ENCODE measurements around the gene COL8A1.
"Not testable (repeated sequence)": the region's sequence is repeated elsewhere in the genome, so short reads cannot be mapped to it uniquely, and the experiment has no call there.

The COL8A1 gene

DNA sequence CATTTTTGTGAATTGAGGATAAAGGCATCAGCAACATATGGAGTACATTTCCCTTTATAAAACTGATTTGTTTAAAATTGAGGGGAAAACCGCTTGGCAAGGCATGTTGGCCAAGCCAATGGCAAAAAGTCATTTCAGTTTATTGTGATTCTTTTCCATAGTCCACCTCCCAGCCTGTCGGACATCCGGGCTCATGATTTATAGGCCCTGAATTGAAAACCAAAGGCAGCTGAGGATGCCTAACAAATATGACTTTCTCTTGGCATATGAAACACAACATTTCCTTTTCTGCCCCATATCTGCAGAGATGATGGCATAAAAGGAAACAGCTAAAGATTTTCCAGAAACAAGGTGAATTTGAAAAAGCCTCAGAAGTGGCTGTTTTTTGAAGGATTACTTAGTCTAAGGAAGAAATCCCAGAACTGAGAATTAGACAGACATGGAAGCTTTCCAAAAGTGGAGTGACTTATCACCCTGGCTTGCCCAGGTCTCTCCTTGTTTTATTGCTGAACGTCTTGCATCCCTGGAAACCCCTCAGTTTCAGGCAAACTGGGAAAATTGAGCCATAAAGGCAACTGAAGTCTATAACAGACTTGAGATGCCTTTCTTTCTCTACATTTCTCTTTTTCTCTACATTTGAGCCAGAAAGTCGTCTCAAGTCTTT, 74.0 kb downstream of the COL8A1 start:
- FAIRE-seq: no peak

DNA sequence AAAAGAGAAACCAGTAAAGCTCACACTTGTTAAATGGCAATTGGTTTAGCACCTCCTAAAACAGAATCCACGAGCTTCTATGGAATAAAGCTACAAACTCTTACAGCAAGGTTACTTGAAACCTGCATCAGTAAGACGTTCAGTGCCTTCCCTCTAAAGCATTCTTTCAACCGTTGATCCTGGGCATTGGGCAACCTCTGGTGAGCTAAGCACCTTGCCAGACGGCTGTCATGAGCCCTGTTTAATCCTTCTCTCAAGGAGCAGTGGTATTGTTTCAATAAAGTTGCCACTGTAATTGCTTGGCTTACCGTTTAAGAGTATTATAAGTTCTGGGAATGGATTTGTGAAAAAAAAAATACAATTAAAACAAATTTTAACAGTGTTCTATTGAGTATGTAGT, 75.0 kb downstream of the COL8A1 start:
- FAIRE-seq: no peak

DNA sequence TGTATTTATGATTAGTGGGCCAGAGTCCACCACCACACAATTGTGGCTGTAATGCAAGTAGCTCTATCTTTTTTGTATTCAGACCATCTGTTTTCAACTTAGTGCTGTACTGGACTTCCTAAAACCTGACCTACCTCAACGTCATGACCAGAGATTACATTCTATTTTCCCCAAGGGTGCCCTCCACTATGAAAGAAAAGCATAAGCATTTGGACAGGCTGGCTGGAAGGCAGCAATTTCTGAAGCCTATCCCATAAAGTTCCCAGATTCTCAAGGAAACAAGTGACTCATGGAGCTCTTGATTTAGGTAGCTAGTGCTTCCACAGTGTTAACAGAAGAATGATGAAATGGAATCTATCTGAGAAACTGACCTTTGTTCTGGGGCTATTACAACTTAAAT, 75.8 kb downstream of the COL8A1 start:
- no peak for FAIRE-seq

DNA sequence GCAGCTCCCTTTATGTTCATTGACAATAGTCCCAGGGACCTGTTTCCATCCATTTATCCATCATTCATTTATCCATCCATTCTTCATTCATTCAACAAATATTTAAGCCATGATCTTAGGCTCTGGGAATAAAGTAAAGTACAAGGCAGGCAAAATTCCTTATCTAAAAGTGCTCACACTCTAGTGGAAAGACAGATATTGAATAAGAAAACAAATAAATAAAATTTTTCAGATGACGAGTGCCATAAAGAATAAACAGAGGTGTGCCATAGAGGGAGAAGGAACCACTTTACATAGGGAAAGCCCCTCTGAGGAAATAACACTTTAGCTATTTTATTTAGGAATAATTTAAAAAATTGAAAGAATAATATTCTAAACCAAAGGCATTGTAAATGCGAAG, 76.2 kb downstream of the COL8A1 start:
- no peak for FAIRE-seq

DNA sequence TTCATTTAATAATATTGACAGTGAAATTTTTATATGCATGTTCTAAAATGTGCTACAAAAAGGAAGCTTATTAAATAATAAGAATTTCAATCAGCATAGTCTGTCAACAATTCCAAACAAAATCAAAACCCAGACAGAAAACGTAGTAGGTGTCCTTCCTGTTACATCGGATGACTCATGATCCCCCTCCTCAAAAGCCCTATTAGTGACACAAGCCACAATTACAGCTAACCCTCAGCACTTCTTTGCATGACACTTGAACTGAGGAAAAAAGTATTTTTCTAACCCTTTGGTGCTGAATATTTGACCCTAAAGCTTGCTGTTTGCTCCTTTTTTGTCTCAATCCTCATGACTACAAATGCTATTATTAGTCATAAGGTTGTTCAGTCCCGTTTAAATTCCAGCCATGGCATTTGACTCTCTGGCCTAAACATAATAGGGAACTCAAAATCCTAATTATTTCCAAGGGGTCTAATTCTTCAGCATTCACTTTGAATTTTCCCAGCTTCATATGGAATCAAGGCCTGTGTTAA, 78.1 kb downstream of the COL8A1 start:
- FAIRE-seq: no peak

DNA sequence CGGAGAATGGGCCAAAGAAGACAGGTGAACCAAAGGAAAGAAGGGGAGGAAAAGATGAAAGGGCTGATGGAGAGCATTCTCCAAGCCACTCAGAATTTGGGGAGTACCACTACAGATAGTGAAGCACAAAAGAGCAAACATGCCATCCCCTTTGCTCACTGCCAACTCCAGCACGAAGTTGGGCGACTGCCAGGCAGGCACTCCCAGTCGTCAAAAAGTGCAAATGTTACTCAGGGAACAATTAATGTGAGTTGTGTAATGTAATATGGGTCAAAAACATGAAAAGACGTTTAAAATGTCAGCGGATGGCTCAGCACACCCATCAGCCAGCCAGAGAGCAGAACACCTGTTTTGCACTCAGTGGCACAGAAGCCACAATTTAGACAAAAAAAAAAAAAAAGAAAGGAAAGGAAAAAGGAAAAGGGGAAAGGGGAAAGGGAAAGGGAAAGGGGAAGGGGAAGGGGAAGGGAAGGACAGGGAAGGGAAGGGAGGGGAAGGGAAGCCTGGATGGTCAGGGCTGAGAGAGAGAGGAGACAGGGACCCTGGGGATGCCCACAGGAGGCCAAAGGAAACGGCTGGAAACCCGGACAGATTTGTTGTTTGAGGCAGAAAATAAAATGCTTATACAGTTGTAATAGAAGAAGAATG, 82.7 kb downstream of the COL8A1 start:
- FAIRE-seq: no peak

DNA sequence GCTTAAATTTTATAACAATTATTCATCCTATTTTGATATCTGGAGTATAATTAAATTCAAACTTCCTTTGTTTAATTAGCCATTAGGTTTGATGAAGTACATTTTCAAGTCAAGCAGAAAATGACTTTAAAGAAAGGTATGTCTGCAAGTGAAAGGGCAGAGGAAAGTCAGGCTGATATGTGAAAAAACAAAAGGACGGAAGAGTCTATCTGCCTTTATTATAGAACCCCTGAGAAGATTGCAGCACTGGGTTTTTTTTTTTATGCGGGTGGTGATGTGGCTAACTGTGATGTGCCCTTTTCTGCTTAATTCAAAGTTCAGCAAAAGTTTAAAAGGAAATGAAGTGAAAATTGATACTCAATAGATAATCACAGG, 83.2 kb downstream of the COL8A1 start:
- FAIRE-seq: no peak

DNA sequence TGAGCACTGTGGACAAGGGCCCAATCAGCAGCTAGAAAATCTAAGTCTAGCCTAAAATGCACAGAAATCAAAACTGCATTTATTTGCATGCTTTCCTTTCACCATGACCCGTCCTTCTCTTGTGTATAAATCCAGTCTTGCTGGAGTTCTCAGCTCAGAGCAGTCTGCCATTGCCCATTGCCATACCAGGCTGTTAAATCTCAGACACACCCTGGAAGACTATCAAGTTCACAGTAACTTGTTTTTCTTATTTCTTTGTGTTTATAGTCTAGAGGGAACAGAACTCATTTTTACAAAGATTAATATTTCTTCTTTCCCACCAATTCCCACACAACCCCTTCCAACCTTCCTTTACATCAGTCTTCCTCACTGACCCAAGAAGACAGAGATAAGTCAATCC, 85.9 kb downstream of the COL8A1 start:
- FAIRE-seq: no peak

DNA sequence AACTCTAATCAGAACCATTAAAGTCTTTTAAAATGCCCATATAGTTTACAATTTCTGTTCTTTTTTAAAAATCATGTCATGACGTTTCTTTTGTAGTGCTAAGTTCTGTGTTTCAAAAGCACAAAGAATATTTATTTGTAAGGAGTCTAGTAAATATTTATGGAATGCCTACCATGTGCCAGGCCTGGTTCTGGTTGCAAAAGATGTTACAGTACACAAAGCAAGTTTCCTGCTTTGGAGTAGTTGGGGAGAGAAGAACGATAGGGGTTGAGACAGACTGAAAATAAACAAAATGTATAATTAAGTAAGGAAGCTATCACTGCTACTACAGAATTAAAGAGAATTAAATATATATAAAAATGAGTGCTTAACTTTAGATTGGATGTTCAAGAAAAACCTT, 92.5 kb downstream of the COL8A1 start:
- FAIRE-seq: no peak

DNA sequence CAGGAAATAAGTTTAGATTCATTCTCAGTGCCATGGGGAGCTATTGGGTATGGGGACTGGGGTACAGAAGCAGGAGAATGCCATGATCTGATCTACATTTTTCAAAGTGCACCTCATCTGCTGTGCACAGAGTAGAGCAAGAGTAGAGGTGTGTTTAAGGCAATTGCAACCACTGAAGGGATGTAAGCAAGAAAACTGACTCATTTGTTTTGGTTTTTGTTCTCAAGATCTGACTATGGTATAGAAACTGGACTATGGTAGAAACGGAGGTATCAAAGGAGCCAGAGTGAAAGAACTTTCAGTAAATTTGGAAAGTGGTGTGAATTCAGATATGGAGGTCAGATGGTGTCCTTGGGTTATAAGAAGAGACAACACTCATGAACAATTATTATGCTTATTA, 93.1 kb downstream of the COL8A1 start:
- no peak for FAIRE-seq

DNA sequence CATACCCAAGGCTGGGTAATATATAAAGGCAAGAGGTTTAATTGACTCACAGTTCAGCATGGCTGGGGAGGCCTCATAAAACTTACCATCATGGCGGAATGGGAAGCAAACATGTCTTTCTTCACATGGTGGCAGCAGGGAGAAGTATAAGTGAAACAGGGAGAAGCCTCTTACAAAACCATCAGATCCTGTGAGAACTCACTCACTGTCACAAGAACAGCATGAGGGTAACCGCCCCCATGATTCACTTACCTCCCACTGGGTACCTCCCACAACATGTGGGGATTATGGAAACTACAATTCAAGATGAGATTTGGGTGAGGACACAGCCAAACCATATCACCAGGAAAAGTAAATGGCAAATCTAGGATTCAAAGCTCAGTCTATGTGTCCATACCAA, 102.0 kb downstream of the COL8A1 start:
- FAIRE-seq: not testable (repeated sequence)

DNA sequence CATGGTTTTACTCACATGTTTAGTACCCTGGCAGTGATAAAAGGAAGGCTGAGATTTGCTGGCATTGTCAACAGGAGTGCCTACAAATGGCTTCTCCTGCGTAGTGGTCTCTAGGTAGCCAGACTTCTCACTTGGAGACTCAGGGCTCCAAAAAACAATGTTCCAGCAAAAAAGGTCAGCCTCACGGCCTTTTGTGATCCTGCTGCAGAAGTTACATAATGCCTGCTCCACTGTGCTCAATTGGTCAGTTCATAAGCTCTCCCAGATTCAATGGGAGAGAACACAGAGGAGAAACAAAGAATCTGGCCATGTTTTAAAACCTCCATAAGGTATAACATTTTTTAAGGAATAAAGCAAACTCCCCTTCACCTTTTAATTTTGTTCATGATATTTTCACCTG, 103.2 kb downstream of the COL8A1 start:
- no peak for FAIRE-seq

DNA sequence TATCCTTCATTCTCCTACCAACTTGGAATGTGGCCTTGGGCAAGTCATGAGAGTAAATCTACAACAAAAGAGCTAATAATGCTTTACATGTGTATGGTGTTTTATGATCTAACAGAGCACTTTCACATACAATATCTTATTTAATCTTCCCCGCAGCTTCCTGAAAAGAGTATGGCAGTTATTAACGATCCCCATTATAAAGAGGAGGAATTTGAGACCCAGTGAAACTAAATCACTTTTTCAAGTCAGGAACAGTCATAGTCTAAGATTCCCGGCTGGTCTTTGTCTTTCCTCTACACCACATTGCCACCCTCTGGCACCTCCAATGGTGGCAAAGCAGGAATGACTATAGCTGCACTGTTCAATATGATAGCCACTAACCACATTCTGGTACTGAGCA, 109.5 kb downstream of the COL8A1 start:
- no peak for FAIRE-seq

DNA sequence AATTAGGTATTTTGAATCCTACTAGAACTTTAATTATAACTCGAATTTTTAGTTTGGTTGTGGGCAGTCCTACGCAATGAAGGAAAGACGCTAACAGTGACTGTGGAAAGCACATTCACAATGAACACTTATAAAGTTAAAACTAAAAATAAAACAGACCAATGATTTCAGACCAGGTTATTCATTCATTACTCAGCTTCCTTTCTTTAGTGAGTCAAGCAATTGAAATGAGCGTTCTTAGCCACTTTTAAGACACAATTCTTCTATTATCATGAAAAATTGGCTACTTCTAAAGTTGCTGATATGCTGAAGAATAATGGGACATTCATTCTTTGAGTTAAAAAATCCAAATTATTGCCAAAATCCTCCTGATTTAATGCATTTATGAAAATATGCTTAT, 113.3 kb downstream of the COL8A1 start:
- FAIRE-seq: no peak

DNA sequence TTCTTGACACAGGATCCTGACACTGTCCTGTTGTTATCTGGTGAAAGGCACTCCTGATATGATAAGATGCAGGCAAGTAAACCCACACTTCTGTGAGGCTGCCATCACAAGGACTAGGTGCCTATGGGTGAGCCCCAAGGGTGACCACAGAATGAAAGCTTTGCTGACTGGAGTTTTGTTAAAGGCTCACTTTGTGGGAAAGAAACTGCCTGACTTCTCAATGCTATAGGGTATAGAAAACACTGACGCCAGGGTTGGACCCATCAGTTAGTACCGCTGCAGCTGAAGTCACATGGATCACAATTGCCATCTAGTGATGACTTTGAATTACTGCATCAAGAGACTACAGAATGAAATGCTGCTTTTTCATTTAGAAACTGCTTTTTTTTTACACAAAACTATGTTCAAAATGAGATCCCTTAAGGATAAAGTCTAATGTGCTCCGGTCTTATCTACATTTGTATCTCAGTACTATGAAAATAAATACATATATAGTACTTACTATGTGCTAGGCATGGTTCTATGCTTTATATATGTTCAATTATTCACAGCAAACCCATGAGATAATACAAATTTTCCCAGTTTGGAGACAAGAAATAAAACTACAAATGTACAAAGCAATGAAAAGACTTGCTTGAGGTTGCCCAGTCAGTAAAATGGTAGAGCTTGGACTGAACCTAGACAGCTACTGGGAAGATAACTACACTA, 115.0 kb downstream of the COL8A1 start:
- FAIRE-seq: no peak

DNA sequence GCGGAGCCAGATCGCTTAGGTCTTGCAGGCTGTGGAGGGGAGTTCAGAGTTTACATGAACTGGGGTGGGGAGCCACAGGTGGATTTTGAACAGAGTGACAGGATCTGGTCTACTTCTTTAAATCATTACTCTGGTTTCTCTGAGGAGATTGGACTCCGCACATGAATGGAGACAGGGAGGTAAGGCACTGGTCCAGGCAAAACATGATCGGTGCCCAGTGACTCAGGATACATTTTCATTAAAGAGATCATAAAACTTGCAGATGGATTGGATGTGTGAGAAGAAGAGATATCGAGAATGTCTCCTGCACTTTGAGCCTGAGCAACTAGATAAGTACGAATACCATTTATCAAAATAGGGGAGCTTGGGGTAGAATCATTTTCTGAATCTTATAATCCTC, 117.4 kb downstream of the COL8A1 start:
- no peak for FAIRE-seq

DNA sequence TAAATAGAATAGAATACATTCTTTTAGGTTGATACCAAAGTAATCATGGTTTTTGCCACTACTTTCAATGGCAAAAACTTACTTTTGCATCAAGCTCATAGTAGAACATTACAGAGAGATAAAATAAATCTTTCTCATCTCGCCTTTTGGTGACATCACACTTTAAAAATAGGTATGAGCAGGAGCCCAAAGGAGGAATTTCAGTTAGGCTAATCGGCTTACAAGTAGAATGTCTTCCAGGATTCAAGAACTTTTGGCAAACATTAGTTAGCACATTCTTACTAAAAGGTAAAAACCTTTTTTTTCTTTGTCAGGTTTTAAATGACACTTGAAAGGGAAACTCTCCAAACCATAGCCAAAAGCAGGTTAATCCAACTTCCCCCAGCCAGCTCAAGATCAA, 119.6 kb downstream of the COL8A1 start:
- FAIRE-seq: no peak

DNA sequence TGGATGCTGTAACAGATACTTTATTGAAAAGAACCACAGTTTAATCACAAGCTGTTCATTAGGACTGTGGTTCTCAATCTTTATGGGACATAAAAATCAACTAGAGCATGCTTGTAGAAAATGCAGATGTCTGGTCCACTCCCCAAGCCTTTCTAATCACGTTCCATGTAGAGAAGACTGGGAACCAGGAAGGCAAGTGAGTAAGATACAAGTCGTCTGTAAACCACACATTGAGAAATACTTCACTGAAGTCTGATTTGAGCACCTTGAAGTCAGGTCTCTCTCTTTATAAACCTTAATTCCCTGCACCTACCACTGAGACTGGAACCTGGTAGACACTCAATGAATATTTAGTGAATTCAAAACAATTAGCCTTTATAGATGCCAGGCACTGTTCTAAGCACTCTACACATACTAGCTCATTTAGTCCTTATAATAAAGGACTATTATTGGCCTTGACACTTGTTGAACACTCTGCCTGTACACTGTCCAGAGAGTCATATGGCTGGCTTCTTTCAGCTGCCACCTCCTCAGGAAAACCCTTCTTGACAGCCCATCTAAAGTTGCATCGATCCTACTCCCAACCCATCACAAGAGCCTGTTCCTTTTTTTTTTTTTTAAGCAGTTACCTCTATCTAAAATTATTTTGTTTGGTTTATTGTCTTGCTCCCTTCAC, 120.2 kb downstream of the COL8A1 start:
- no peak for FAIRE-seq

DNA sequence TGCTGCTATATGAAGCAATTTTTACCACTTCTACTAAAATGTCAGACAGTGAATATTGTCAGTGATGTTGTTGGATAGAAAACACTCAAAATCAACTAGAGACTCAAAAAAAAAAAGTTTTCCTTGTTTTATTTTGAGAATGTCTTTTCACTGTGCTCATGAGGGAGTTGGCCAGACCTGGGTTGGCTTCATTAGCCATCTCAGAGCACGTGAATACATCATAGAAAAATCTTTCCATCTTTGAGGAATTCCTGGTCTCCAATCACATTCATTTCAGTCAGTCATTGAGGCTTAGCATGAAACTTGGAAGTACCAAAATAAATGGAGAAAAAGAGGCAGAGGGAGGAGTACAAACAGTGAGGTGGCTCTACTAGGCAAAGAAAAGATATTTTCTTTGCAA, 121.6 kb downstream of the COL8A1 start:
- no peak for FAIRE-seq

DNA sequence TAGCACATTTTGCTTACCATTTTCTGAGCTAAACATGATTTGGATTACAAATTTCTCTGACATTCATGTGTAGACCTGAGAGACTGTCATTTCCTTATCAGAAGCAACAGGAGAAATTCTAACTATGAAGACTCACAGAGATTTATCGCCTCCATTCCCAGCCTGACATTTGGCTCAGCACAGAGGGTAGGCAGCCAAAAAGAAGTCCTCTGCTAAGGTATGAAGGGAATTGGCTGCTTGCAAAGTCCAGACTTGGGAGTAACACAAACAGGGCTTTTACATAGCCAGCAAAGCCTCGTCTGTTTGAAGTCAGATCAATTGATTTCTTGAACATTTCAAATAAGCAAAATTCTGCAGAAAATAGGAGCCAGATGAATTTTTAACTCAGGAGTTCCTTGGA, 122.2 kb downstream of the COL8A1 start:
- no peak for FAIRE-seq

DNA sequence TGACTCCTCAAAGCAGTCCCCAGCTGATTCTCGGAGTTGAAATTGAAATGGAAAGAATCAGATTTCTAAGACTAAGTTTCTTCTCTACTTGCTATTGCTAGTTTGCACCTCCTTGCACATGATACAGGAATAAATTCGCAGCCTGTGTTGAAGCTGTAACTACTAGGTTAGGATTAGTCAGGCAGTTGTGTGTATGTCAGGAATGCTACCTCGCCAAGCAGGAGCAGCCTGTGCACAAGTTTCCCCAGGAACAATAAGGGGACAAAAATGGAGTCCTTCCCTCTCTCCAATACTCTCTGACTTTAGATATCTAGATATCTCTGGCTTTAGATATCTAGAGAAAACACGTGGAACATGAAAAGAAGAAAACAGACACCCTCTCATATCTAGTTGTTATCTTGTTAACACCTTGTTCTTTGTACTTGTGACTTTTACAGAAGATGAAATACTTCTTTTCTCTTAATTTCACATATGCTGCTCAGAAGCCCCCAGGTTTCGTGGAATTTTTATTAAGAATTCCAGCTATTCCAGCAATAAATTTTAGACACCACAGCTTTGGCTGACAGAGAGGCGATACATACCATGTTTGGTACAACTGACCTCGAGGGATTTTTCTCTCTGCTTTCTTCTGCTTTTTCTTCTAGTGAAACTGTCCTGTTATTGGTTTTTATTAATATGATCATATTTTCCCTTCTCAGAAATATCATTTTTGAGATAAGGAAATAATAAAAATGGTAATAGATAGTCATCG, 123.2 kb downstream of the COL8A1 start:
- FAIRE-seq: no peak

DNA sequence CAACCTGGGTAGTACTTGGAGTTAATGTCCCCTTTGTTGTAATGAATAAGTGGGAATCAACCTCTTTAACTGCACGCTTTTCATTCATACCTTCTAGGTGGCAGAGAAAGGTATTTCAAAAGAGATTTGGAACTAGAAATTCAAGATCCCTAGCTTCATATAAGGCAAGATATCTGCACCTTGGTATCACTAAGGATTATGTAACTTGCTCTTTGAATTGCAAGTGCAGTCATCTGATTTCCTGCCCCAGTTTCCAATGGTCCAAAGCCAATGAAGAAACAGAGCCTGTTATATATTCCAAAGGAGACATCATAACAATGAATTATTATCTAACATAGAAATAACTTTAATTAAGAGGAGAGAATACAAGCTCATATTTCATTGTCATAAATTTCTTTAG, 124.5 kb downstream of the COL8A1 start:
- no peak for FAIRE-seq

DNA sequence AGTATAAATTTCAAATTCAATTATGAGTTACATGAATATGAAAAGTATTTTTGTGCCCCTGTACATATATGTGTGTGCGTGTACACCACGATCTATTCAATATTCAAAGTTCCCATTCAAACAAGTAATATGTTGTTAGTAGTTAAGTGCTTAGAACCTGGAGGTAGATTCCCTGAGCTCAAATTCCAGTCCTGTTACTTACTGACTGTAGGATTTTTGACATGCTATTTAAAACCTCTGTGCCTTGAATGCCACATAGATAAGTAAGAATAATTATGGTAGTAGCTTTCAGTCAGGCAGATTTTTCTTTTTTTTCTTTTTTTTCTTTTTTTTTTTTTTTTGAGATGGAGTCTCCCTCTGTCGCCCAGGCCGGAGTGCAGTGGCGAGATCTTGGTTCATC, 126.0 kb downstream of the COL8A1 start:
- no peak for FAIRE-seq

Data from colon (tissue), 2 donors.